Measurements from ENCODE around the gene TAF1B. TPM values are rescaled to one million over a fixed set of nuclear protein-coding genes. Genes with fewer than 3 reads are reported as not detected.

Gene TAF1B
- total and polyA plus RNA-seq, 2 donors from 2014 or later = 8.8 to 27.7 TPM

- intact Hi-C loops (cut with DNase I) = loop anchor here (10.0 kb wide), 1 partner anchor 72 kb away; no protein-coding TSS in a partner anchor
- no peak overlapping the region for H3K27ac ChIP-seq (ENCODE audit: low read depth in 2 of 2, low read length in 2 of 2)
- TF ChIP-seq CTCF (IDR thresholded peaks at IDR 0.05; ENCODE audit: borderline replicate concordance, extremely low read depth, insufficient read depth) = no peak
- H3K4me1 ChIP-seq (ENCODE audit: control insufficient read depth in 2 of 3, insufficient read depth in 2 of 3, low read depth in 1 of 3, low read length in 3 of 3) = peaks cover 0 to 4% (median 0%) of the 10 kb centered on the region in 3 donors
- H3K27me3 ChIP-seq (ENCODE audit: control insufficient read depth, insufficient read depth, low read length) = no peaks in the 10 kb centered on the region
- no peak overlapping the region for H3K4me3 ChIP-seq (ENCODE audit: low read length in 3 of 3)
- H3K36me3 ChIP-seq (ENCODE audit: control insufficient read depth in 2 of 3, insufficient read depth in 3 of 3, low read length in 3 of 3) = no peaks in the 10 kb centered on the region
- DNase-seq = no peak
- H3K9me3 ChIP-seq (ENCODE audit: control insufficient read depth in 2 of 3, insufficient read depth in 1 of 3, low read length in 3 of 3) = no peaks in the 10 kb centered on the region
- no peak overlapping the region for H3K9ac ChIP-seq (ENCODE audit: low read length in 3 of 3)
- FAIRE-seq = no peak
Measured at GRCh38 chr2:9982891-9983290, 139.6 kb downstream of the TAF1B start.

- intact Hi-C loops (cut with DNase I) = loop anchor here (10.0 kb wide), 1 partner anchor 71 kb away; no protein-coding TSS in a partner anchor
- Histone ChIP-seq H3K4me3 (ENCODE audit: low read length in 3 of 3) (no peak overlapping the region), H3K9me3 (ENCODE audit: control insufficient read depth in 2 of 3, insufficient read depth in 1 of 3, low read length in 3 of 3) (no peaks in the 10 kb centered on the region), H3K36me3 (ENCODE audit: control insufficient read depth in 2 of 3, insufficient read depth in 3 of 3, low read length in 3 of 3) (no peaks in the 10 kb centered on the region), H3K27me3 (ENCODE audit: control insufficient read depth, insufficient read depth, low read length) (no peaks in the 10 kb centered on the region), H3K9ac (ENCODE audit: low read length in 3 of 3) (no peak overlapping the region), H3K4me1 (ENCODE audit: control insufficient read depth in 2 of 3, insufficient read depth in 2 of 3, low read depth in 1 of 3, low read length in 3 of 3) (peaks cover 0 to 4% (median 0%) of the 10 kb centered on the region in 3 donors), H3K27ac (ENCODE audit: low read depth in 2 of 2, low read length in 2 of 2) (no peak overlapping the region)
- FAIRE-seq (no peak), DNase-seq (no peak)
- TF ChIP-seq CTCF (IDR thresholded peaks at IDR 0.05; ENCODE audit: borderline replicate concordance, extremely low read depth, insufficient read depth) = no peak
Measured at GRCh38 chr2:9983401-9984216, 140.3 kb downstream of the TAF1B start.

Other genes with a start within 250 kb of the TAF1B start
- gene YWHAQ, start 212.5 kb upstream of the TAF1B start, total RNA-seq = 262 TPM
- gene YWHAQ, start 212.5 kb upstream of the TAF1B start, polyA plus RNA-seq (ENCODE audit: insufficient read depth, low read depth, low replicate concordance) = 168 TPM
- gene GRHL1, start 108.2 kb downstream of the TAF1B start, total RNA-seq = 6.0 TPM
- 2.3 TPM for gene GRHL1, start 108.2 kb downstream of the TAF1B start, polyA plus RNA-seq (ENCODE audit: insufficient read depth, low read depth, low replicate concordance)
- 34.0 TPM for gene KLF11, start 200.1 kb downstream of the TAF1B start, total RNA-seq
- gene KLF11, start 200.1 kb downstream of the TAF1B start, polyA plus RNA-seq (ENCODE audit: insufficient read depth, low read depth, low replicate concordance) = 9.4 TPM
- gene CYS1, start 236.9 kb downstream of the TAF1B start, total RNA-seq = 245 TPM
- gene CYS1, start 236.9 kb downstream of the TAF1B start, polyA plus RNA-seq (ENCODE audit: insufficient read depth, low read depth, low replicate concordance) = 276 TPM

All from kidney (tissue), 14 donors.